Measurements from ENCODE around the gene SCN1A. TPM values are rescaled to one million over a fixed set of nuclear protein-coding genes. Genes with fewer than 3 reads are reported as not detected.

SCN1A gene
- total and polyA plus RNA-seq, 12 donors: 0.11 to 1.3 (median 0.41) TPM; not detected in 1

GRCh38 chr2:166156985-166157490 lies 29.2 kb upstream of the SCN1A start:
- 84 to 87% methylated on average over 3 of the region's 3 CpGs for WGBS, 2 donors
- Histone ChIP-seq H3K27ac (no peak overlapping the region), H3K27me3 (no peaks in the 10 kb centered on the region), H3K36me3 (no peaks in the 10 kb centered on the region), H3K9me3 (no peaks in the 10 kb centered on the region), H3K4me1 (no peaks in the 10 kb centered on the region), H3K4me3 (no peak overlapping the region)
- TF ChIP-seq CTCF (IDR thresholded peaks at IDR 0.05): no peak
- ATAC-seq: no peak
- intact Hi-C loops (cut with DNase I): no loop called here
- no peak for DNase-seq

DNA sequence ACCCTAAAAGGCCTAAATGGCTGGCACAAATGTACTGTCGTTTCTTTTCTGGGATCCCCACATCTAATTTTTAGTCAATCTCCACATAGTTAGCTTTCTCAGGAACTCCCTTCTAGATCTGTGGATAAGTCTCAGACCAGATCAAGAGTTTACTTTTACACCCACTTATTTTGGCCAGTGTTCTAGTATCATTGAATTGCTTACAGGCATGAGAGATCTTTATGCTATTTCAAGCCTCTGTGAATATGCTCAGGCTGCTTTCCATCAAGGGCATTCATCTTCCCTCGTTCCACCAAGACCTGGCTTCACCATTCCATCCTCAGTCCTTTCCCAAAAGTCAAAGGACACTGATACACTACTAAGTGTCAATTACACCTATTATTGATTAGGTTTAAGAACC lies 27.8 kb upstream of the SCN1A start:
- intact Hi-C loops (cut with DNase I): no loop called here
- Histone ChIP-seq H3K9me3 (no peaks in the 10 kb centered on the region), H3K27me3 (no peaks in the 10 kb centered on the region), H3K36me3 (no peaks in the 10 kb centered on the region), H3K4me3 (no peak overlapping the region), H3K4me1 (no peaks in the 10 kb centered on the region), H3K27ac (no peak overlapping the region)
- WGBS, 2 donors: 73 to 74% methylated on average over 2 of the region's 2 CpGs
- ATAC-seq: no peak
- no peak for TF ChIP-seq CTCF (IDR thresholded peaks at IDR 0.05)
- DNase-seq: no peak

- 40 to 52% methylated on average over 3 of the region's 3 CpGs for WGBS, 2 donors
- intact Hi-C loops (cut with DNase I): no loop called here
- no peak overlapping the region for H3K27ac ChIP-seq
- H3K4me3 ChIP-seq: no peak overlapping the region
- no peaks in the 10 kb centered on the region for H3K36me3 ChIP-seq
- ATAC-seq (no peak), DNase-seq (no peak)
- no peak for TF ChIP-seq CTCF (IDR thresholded peaks at IDR 0.05)
- no peaks in the 10 kb centered on the region for H3K9me3 ChIP-seq
- H3K27me3 ChIP-seq: no peaks in the 10 kb centered on the region
- no peaks in the 10 kb centered on the region for H3K4me1 ChIP-seq
These were observed 27.0 kb upstream of the SCN1A start for GRCh38 chr2:166154685-166155338.

GRCh38 chr2:166152064-166152463 lies 24.2 kb upstream of the SCN1A start:
- Histone ChIP-seq H3K36me3 (no peaks in the 10 kb centered on the region), H3K4me3 (no peak overlapping the region), H3K27me3 (no peaks in the 10 kb centered on the region), H3K4me1 (peaks cover 0 to 4% (median 0%) of the 10 kb centered on the region in 9 donors), H3K27ac (no peak overlapping the region), H3K9me3 (no peaks in the 10 kb centered on the region)
- ATAC-seq: no peak
- no peak for TF ChIP-seq CTCF (IDR thresholded peaks at IDR 0.05)
- DNase-seq: no peak
- intact Hi-C loops (cut with DNase I): no loop called here

Measured in heart right ventricle (tissue), 16 donors.